Endodermal cell (in vitro differentiated cells): Measurements from ENCODE around the gene AKAP6. TPM values are rescaled to one million over a fixed set of nuclear protein-coding genes. Genes with fewer than 3 reads are reported as not detected.

Experiments
- DNase-seq: peaks from one replicate; pipeline ENCODE4 v3.0.0-alpha.2; 2017
- H3K27ac ChIP-seq: 2 replicates; pipeline ENCODE4 v1.5.1; 2013; ENCODE audit warnings: mild to moderate bottlenecking, low read depth, low read length, moderate library complexity
- H3K27me3 ChIP-seq: 2 replicates; pipeline ENCODE4 v1.6.1; 2013; ENCODE audit warnings: mild to moderate bottlenecking, low read length, moderate library complexity; ENCODE audit not compliant: insufficient read depth, control insufficient read depth, poor library complexity, severe bottlenecking
- H3K36me3 ChIP-seq: 2 replicates; pipeline ENCODE4 v1.7.0; 2013; ENCODE audit warnings: mild to moderate bottlenecking, low read length, moderate library complexity; ENCODE audit not compliant: control insufficient read depth, insufficient read depth
- H3K4me1 ChIP-seq: one replicate; pipeline ENCODE4 v1.7.0; 2013; ENCODE audit warnings: low read length; ENCODE audit not compliant: control insufficient read depth, insufficient read depth
- H3K4me3 ChIP-seq: 2 replicates; pipeline ENCODE4 v1.5.1; 2013; ENCODE audit warnings: mild to moderate bottlenecking, low read length, moderate library complexity
- H3K9ac ChIP-seq: 2 replicates; pipeline ENCODE4 v1.6.1; 2013; ENCODE audit warnings: mild to moderate bottlenecking, low read length, moderate library complexity; ENCODE audit not compliant: poor library complexity, severe bottlenecking; ENCODE audit errors: extremely low read depth
- H3K9me3 ChIP-seq: 2 replicates; pipeline ENCODE4 v1.6.1; 2013; ENCODE audit warnings: mild to moderate bottlenecking, low read length, moderate library complexity; ENCODE audit not compliant: control insufficient read depth
- H3K27ac Mint-ChIP-seq: 2 replicates; pipeline ENCODE4 v1.8.0; 2020; ENCODE audit warnings: mixed read lengths
- H3K27me3 Mint-ChIP-seq: 2 replicates; pipeline ENCODE4 v1.8.0; 2021; ENCODE audit warnings: mild to moderate bottlenecking, mixed read lengths; ENCODE audit not compliant: insufficient read depth
- H3K36me3 Mint-ChIP-seq: 2 replicates; pipeline ENCODE4 v1.8.0; 2020; ENCODE audit warnings: low read depth, mixed read lengths
- H3K4me1 Mint-ChIP-seq: 2 replicates; pipeline ENCODE4 v1.8.0; 2020; ENCODE audit warnings: mixed read lengths
- H3K4me3 Mint-ChIP-seq: 2 replicates; pipeline ENCODE4 v1.8.0; 2020; ENCODE audit warnings: mild to moderate bottlenecking, moderate library complexity, mixed read lengths
- H3K9me3 Mint-ChIP-seq: 2 replicates; pipeline ENCODE4 v1.8.0; 2020; ENCODE audit warnings: mild to moderate bottlenecking, mixed read lengths
- WGBS, 2 experiments: methylation state at CpG; one replicate each; pipeline versions ENCODE4 v1.1.5 to v1.1.7; 2013; ENCODE audit warnings: missing lambda C conversion rate in 2 of 2, mixed read lengths in 1 of 2; ENCODE audit not compliant: insufficient coverage in 1 of 2, insufficient read length in 1 of 2; 5-methylcytosine and 5-hydroxymethylcytosine counted together
- total RNA-seq, 2 donors: library from RNA; stranded (reverse); fragmentation: NEBNext Ultra II Directional in 1 of 2; extraction: Animal tissue kit (Norgen Biotek cat#: 25700) in 1 of 2; gene quantifications; 2 replicates in 1 of 2; 3 replicates in 1 of 2; pipeline ENCODE4 v1.2.1, GENCODE V29; 2021
- TF ChIP-seq, protein P1 (sequence below): fragments of 200-600 bp; sonication (generic); conservative IDR thresholded peaks from 2 replicates; pipeline ENCODE4 v1.5.0; 2021; ENCODE audit warnings: antibody characterized with exemption, mild to moderate bottlenecking

AKAP6 gene
- total RNA-seq, 2 donors from 2014 or later: 4.3 to 5.0 TPM

DNA sequence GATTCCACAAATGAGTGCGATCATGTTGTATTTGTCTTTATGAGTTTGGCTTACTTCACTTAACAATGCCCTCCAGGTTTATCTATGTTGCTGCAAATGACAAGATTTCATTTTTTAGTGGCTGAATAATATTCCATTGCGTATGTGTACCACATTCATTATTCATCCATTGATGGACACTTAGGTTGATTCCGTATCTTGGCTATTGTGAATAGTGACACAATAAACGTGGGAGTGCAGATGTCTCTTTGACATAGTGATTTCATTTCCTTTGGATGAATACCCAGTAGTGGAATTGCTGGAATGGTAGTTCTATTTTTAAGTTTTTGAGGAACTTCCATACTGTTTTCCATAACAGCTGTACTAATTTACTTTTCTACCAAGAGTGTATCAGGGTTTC is 23.5 kb downstream of the AKAP6 start:
- H3K36me3 Mint-ChIP-seq: no peaks in the 10 kb centered on the region
- H3K27ac Mint-ChIP-seq: no peak overlapping the region
- H3K4me1 Mint-ChIP-seq: no peaks in the 10 kb centered on the region
- H3K9me3 Mint-ChIP-seq: no peaks in the 10 kb centered on the region
- Histone ChIP-seq H3K4me1 (no peaks in the 10 kb centered on the region), H3K9me3 (no peaks in the 10 kb centered on the region), H3K27ac (no peak overlapping the region), H3K36me3 (no peaks in the 10 kb centered on the region), H3K4me3 (no peak overlapping the region), H3K9ac (no peak overlapping the region), H3K27me3 (no peaks in the 10 kb centered on the region)
- H3K4me3 Mint-ChIP-seq: no peak overlapping the region
- DNase-seq: no peak
- TF ChIP-seq, protein P1, sequence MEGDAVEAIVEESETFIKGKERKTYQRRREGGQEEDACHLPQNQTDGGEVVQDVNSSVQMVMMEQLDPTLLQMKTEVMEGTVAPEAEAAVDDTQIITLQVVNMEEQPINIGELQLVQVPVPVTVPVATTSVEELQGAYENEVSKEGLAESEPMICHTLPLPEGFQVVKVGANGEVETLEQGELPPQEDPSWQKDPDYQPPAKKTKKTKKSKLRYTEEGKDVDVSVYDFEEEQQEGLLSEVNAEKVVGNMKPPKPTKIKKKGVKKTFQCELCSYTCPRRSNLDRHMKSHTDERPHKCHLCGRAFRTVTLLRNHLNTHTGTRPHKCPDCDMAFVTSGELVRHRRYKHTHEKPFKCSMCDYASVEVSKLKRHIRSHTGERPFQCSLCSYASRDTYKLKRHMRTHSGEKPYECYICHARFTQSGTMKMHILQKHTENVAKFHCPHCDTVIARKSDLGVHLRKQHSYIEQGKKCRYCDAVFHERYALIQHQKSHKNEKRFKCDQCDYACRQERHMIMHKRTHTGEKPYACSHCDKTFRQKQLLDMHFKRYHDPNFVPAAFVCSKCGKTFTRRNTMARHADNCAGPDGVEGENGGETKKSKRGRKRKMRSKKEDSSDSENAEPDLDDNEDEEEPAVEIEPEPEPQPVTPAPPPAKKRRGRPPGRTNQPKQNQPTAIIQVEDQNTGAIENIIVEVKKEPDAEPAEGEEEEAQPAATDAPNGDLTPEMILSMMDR: no peak
- WGBS, 2 experiments: 92 to 100% methylated on average over 1 to 4 of the region's 4 CpGs
- H3K27me3 Mint-ChIP-seq: peaks cover 3% of the 10 kb centered on the region

DNA sequence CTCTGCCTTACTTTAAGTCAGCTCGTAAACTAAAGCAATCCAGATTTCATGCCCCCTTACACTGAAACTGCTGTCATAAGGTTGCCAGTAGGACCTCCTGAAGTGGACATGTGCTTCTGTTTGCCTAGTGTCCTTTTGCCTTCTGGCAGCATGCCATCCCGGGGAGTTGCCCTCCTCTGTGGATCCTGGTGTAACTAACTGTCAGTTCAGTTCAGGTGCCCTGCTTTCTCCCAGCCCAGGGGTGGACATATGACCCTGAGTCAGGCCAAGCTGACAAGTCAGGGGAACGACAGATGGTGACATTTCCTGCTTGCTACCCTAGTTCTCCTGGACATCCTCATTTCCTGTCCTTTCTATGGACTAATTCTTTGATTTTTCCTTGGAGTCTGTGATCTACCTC is 25.6 kb downstream of the AKAP6 start:
- Mint-ChIP-seq H3K4me1 (no peaks in the 10 kb centered on the region), H3K36me3 (no peaks in the 10 kb centered on the region), H3K9me3 (no peaks in the 10 kb centered on the region), H3K27me3 (no peaks in the 10 kb centered on the region), H3K4me3 (no peak overlapping the region), H3K27ac (no peak overlapping the region)
- no peaks in the 10 kb centered on the region for H3K9me3 ChIP-seq
- DNase-seq: no peak
- no peak overlapping the region for H3K9ac ChIP-seq
- H3K27ac ChIP-seq: no peak overlapping the region
- H3K36me3 ChIP-seq: no peaks in the 10 kb centered on the region
- no peaks in the 10 kb centered on the region for H3K4me1 ChIP-seq
- 94 to 96% methylated on average over 2 to 3 of the region's 3 CpGs for WGBS, 2 experiments
- TF ChIP-seq, protein P1: no peak
- no peaks in the 10 kb centered on the region for H3K27me3 ChIP-seq
- no peak overlapping the region for H3K4me3 ChIP-seq

- H3K4me3 Mint-ChIP-seq: no peak overlapping the region
- 74 to 83% methylated on average over 2 to 3 of the region's 3 CpGs for WGBS, 2 experiments
- TF ChIP-seq, protein P1: no peak
- H3K4me3 ChIP-seq: no peak overlapping the region
- no peaks in the 10 kb centered on the region for H3K9me3 ChIP-seq
- no peaks in the 10 kb centered on the region for H3K9me3 Mint-ChIP-seq
- H3K36me3 ChIP-seq: no peaks in the 10 kb centered on the region
- no peak overlapping the region for H3K27ac ChIP-seq
- no peak for DNase-seq
- no peaks in the 10 kb centered on the region for H3K27me3 ChIP-seq
- H3K36me3 Mint-ChIP-seq: no peaks in the 10 kb centered on the region
- H3K9ac ChIP-seq: no peak overlapping the region
- H3K4me1 Mint-ChIP-seq: peaks cover 6% of the 10 kb centered on the region
- H3K27ac Mint-ChIP-seq: no peak overlapping the region
- no peaks in the 10 kb centered on the region for H3K4me1 ChIP-seq
- no peaks in the 10 kb centered on the region for H3K27me3 Mint-ChIP-seq
These were observed 29.7 kb downstream of the AKAP6 start for GRCh38 chr14:32358781-32359180.
